ENCODE data around the gene NFAT5. TPM values are rescaled to one million over a fixed set of nuclear protein-coding genes. Genes with fewer than 3 reads are reported as not detected.

NFAT5 gene
- total RNA-seq, 1 experiment from 2014 or later = 57.9 TPM

GRCh38 chr16:69712277-69712676, 146.5 kb downstream of the NFAT5 start:
- no peaks in the 10 kb centered on the region for H3K9me3 Mint-ChIP-seq (ENCODE audit: low read depth, unreplicated experiment)
- no TSS peak for BruUV-seq (replicated peaks)
- H3K4me1 Mint-ChIP-seq (ENCODE audit: low read depth, unreplicated experiment) = peaks cover 25% of the 10 kb centered on the region
- no peak for DNase-seq
- H3K4me3 Mint-ChIP-seq (ENCODE audit: low read depth, unreplicated experiment) = no peak overlapping the region
- peaks cover 96% of the 10 kb centered on the region for H3K36me3 Mint-ChIP-seq (ENCODE audit: insufficient read depth, unreplicated experiment)
- H3K27ac Mint-ChIP-seq (ENCODE audit: unreplicated experiment) = no peak overlapping the region
- TF ChIP-seq, protein P1, sequence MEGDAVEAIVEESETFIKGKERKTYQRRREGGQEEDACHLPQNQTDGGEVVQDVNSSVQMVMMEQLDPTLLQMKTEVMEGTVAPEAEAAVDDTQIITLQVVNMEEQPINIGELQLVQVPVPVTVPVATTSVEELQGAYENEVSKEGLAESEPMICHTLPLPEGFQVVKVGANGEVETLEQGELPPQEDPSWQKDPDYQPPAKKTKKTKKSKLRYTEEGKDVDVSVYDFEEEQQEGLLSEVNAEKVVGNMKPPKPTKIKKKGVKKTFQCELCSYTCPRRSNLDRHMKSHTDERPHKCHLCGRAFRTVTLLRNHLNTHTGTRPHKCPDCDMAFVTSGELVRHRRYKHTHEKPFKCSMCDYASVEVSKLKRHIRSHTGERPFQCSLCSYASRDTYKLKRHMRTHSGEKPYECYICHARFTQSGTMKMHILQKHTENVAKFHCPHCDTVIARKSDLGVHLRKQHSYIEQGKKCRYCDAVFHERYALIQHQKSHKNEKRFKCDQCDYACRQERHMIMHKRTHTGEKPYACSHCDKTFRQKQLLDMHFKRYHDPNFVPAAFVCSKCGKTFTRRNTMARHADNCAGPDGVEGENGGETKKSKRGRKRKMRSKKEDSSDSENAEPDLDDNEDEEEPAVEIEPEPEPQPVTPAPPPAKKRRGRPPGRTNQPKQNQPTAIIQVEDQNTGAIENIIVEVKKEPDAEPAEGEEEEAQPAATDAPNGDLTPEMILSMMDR (IDR thresholded peaks at IDR 0.05; ENCODE audit: unreplicated experiment) = no peak
- intact Hi-C loops (cut with micrococcal nuclease; ENCODE audit: unreplicated experiment) = no loop called here
- CTCF ChIA-PET = interaction anchor here (1.1 kb wide), 1 partner anchor 12 kb away, joined by 11 read pairs; no protein-coding TSS in a partner anchor
- H3K27me3 Mint-ChIP-seq (ENCODE audit: unreplicated experiment) = no peaks in the 10 kb centered on the region

DNA sequence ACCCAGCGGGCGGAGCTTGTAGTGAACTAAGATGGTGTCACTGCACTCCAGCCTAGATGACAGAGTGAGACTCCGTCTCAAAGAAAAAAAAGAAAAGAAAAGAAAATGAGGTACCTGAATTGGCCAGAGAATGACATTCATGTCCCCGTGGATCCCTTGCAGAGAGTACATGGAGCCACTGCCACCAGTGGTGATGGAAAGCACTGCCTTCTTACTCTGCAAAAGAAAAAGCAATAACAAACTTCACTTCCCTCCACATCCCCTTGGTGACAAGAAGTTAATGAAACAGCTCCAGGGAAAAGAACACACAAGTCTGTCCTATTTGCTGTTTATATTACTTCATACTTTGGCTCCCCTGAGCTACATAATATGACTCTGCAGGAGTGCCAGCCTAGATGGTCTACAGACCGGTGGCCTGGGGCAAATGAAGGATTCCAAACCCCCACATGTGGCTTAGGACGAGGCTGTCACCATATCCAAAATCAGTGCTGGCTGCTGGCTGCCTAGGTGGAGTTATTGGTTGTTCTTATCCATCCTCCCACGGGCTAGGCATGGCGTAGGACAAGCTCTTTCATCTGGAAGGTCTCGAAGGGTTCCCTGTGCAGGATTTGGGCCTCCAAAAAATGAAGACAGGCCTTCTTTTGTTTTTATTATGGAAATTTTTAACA, 147.3 kb downstream of the NFAT5 start:
- BruUV-seq (replicated peaks) = no TSS peak
- Mint-ChIP-seq H3K4me3 (ENCODE audit: low read depth, unreplicated experiment) (no peak overlapping the region), H3K36me3 (ENCODE audit: insufficient read depth, unreplicated experiment) (peaks cover 97% of the 10 kb centered on the region)

DNA sequence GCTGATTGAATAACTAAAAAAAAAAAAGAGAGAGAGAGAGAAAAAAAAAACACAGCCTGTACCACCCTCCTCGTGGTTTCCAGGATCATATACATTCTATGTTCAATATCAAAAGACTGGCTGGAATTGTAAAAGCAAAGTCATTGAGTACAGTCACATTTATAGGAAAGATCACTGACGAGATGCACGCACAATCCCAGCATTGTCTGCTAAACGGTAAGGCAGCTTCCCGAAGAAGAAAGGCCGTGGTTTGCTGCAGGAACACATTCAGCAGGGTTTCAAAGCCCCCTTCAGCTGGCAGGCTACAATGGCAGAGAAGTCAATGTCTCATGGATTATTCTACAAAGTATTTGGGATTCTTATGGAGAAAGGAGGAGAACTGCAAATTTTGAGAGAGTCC, 151.3 kb downstream of the NFAT5 start:
- peaks cover 89% of the 10 kb centered on the region for H3K36me3 Mint-ChIP-seq (ENCODE audit: insufficient read depth, unreplicated experiment)
- TF ChIP-seq, protein P1 (IDR thresholded peaks at IDR 0.05; ENCODE audit: unreplicated experiment) = no peak
- no peaks in the 10 kb centered on the region for H3K27me3 Mint-ChIP-seq (ENCODE audit: unreplicated experiment)
- CTCF ChIA-PET = no interaction called here
- no peak overlapping the region for H3K4me3 Mint-ChIP-seq (ENCODE audit: low read depth, unreplicated experiment)
- intact Hi-C loops (cut with micrococcal nuclease; ENCODE audit: unreplicated experiment) = no loop called here
- H3K9me3 Mint-ChIP-seq (ENCODE audit: low read depth, unreplicated experiment) = no peaks in the 10 kb centered on the region
- BruUV-seq (replicated peaks) = no TSS peak
- no peak for DNase-seq
- no peak overlapping the region for H3K27ac Mint-ChIP-seq (ENCODE audit: unreplicated experiment)
- H3K4me1 Mint-ChIP-seq (ENCODE audit: low read depth, unreplicated experiment) = peaks cover 25% of the 10 kb centered on the region

More for the DNA sequence above, 147.3 kb downstream of the NFAT5 start:
- intact Hi-C loops (cut with micrococcal nuclease; ENCODE audit: unreplicated experiment) = no loop called here
- Mint-ChIP-seq H3K27ac (ENCODE audit: unreplicated experiment) (no peak overlapping the region), H3K27me3 (ENCODE audit: unreplicated experiment) (no peaks in the 10 kb centered on the region), H3K9me3 (ENCODE audit: low read depth, unreplicated experiment) (no peaks in the 10 kb centered on the region), H3K4me1 (ENCODE audit: low read depth, unreplicated experiment) (peaks cover 25% of the 10 kb centered on the region)
- TF ChIP-seq, protein P1 (IDR thresholded peaks at IDR 0.05; ENCODE audit: unreplicated experiment) = no peak
- CTCF ChIA-PET = interaction anchor here (0.8 kb wide), 1 partner anchor 11 kb away, joined by 3 read pairs; no protein-coding TSS in a partner anchor
- no peak for DNase-seq

- Mint-ChIP-seq H3K4me1 (ENCODE audit: low read depth, unreplicated experiment) (peaks cover 24% of the 10 kb centered on the region), H3K27me3 (ENCODE audit: unreplicated experiment) (no peaks in the 10 kb centered on the region), H3K9me3 (ENCODE audit: low read depth, unreplicated experiment) (no peaks in the 10 kb centered on the region), H3K4me3 (ENCODE audit: low read depth, unreplicated experiment) (no peak overlapping the region), H3K36me3 (ENCODE audit: insufficient read depth, unreplicated experiment) (peaks cover 89% of the 10 kb centered on the region), H3K27ac (ENCODE audit: unreplicated experiment) (no peak overlapping the region)
- intact Hi-C loops (cut with micrococcal nuclease; ENCODE audit: unreplicated experiment) = no loop called here
- no TSS peak for BruUV-seq (replicated peaks)
- DNase-seq = no peak
- TF ChIP-seq, protein P1 (IDR thresholded peaks at IDR 0.05; ENCODE audit: unreplicated experiment) = no peak
- CTCF ChIA-PET = interaction anchor here (0.6 kb wide), 1 partner anchor 673 kb away, joined by 3 read pairs; no protein-coding TSS in a partner anchor
These were observed 152.5 kb downstream of the NFAT5 start for GRCh38 chr16:69718111-69718764.

All from Calu3 (cell line).